ENCODE data around the gene ELF1.

DNA sequence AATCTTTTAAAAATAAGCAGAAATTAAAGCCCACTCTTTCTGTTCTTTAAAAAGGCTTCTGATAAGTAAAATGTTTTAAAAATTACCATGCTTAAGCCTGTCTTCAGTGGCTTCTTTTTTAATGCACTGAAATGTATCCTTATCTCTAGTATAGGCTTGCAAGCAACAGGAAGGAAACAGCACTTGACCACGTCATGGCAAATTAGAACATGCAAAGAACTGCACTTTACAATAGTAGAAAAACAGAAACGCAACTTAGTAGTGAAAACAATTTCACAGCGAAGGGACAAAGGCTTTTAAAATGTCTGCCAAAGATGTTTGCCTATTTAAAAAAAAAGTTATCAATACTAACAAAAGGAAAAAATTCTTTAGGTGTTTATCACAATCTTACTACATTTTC lies 36.3 kb downstream of the ELF1 start:
- TF ChIP-seq, protein P1, sequence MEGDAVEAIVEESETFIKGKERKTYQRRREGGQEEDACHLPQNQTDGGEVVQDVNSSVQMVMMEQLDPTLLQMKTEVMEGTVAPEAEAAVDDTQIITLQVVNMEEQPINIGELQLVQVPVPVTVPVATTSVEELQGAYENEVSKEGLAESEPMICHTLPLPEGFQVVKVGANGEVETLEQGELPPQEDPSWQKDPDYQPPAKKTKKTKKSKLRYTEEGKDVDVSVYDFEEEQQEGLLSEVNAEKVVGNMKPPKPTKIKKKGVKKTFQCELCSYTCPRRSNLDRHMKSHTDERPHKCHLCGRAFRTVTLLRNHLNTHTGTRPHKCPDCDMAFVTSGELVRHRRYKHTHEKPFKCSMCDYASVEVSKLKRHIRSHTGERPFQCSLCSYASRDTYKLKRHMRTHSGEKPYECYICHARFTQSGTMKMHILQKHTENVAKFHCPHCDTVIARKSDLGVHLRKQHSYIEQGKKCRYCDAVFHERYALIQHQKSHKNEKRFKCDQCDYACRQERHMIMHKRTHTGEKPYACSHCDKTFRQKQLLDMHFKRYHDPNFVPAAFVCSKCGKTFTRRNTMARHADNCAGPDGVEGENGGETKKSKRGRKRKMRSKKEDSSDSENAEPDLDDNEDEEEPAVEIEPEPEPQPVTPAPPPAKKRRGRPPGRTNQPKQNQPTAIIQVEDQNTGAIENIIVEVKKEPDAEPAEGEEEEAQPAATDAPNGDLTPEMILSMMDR (conservative IDR thresholded peaks at IDR 0.05; ENCODE audit: low read length), result no peak
- no peak for TF ChIP-seq EZH2phosphoT487 (IDR thresholded peaks at IDR 0.05; ENCODE audit: borderline replicate concordance)
